ENCODE results near the gene MED14. TPM values are rescaled to one million over a fixed set of nuclear protein-coding genes. Genes with fewer than 3 reads are reported as not detected.

Gene MED14
- total RNA-seq, 1 experiment from 2014 or later, result 39.9 TPM

GRCh38 chrX:40663880-40664630 lies 71.3 kb downstream of the MED14 start:
- no peaks in the 10 kb centered on the region for H3K27me3 ChIP-seq (ENCODE audit: insufficient read depth, low read depth)
- intact Hi-C loops (cut with micrococcal nuclease; ENCODE audit: unreplicated experiment), result no loop called here
- no peak overlapping the region for H2AFZ ChIP-seq
- no peaks in the 10 kb centered on the region for H3K4me1 ChIP-seq (replicated peaks; ENCODE audit: insufficient read depth)
- TF ChIP-seq CTCF (conservative IDR thresholded peaks at IDR 0.05) (0 out of 2 replicates have a peak, but pooled peaks have one; percentile 24), EZH2 (IDR thresholded peaks at IDR 0.05; ENCODE audit: low read depth) (no peak)
- no peaks in the 10 kb centered on the region for H3K36me3 ChIP-seq (ENCODE audit: low read depth)
- H3K9me3 ChIP-seq (ENCODE audit: insufficient read depth, low read depth), result no peaks in the 10 kb centered on the region
- no peaks in the 10 kb centered on the region for H4K20me1 ChIP-seq (ENCODE audit: insufficient read depth)
- no peak overlapping the region for H3K27ac ChIP-seq
- H3K79me2 ChIP-seq (ENCODE audit: low read depth), result no peaks in the 10 kb centered on the region
- no peaks in the 10 kb centered on the region for H3K9me2 ChIP-seq (ENCODE audit: insufficient read depth)
- no peak overlapping the region for H3K4me3 ChIP-seq
- no TSS peak for BruUV-seq (replicated peaks)
- H3K4me2 ChIP-seq, result no peak overlapping the region
- POLR2A ChIA-PET (ENCODE audit: unreplicated experiment), result no interaction called here
- DNase-seq, result no peak
- CTCF ChIA-PET, result no interaction called here
- H3F3A ChIP-seq (ENCODE audit: insufficient read depth, low read depth), result no peaks in the 10 kb centered on the region

GRCh38 chrX:40663078-40663740 lies 72.1 kb downstream of the MED14 start:
- intact Hi-C loops (cut with micrococcal nuclease; ENCODE audit: unreplicated experiment), result no loop called here
- BruUV-seq (replicated peaks), result no TSS peak
- no peaks in the 10 kb centered on the region for H4K20me1 ChIP-seq (ENCODE audit: insufficient read depth)
- no peak overlapping the region for H2AFZ ChIP-seq
- no peaks in the 10 kb centered on the region for H3K9me2 ChIP-seq (ENCODE audit: insufficient read depth)
- no peaks in the 10 kb centered on the region for H3K79me2 ChIP-seq (ENCODE audit: low read depth)
- H3K4me1 ChIP-seq (replicated peaks; ENCODE audit: insufficient read depth), result no peaks in the 10 kb centered on the region
- TF ChIP-seq CTCF (conservative IDR thresholded peaks at IDR 0.05) (no peak), EZH2 (IDR thresholded peaks at IDR 0.05; ENCODE audit: low read depth) (no peak)
- DNase-seq, result no peak
- H3K4me2 ChIP-seq, result no peak overlapping the region
- H3K9me3 ChIP-seq (ENCODE audit: insufficient read depth, low read depth), result no peaks in the 10 kb centered on the region
- H3K4me3 ChIP-seq, result no peak overlapping the region
- no peaks in the 10 kb centered on the region for H3K27me3 ChIP-seq (ENCODE audit: insufficient read depth, low read depth)
- no peaks in the 10 kb centered on the region for H3K36me3 ChIP-seq (ENCODE audit: low read depth)
- ChIA-PET POLR2A (ENCODE audit: unreplicated experiment) (no interaction called here), CTCF (no interaction called here)
- H3F3A ChIP-seq (ENCODE audit: insufficient read depth, low read depth), result no peaks in the 10 kb centered on the region
- no peak overlapping the region for H3K27ac ChIP-seq

- H3K27me3 ChIP-seq (ENCODE audit: insufficient read depth, low read depth), result no peaks in the 10 kb centered on the region
- no peaks in the 10 kb centered on the region for H3K36me3 ChIP-seq (ENCODE audit: low read depth)
- ChIA-PET POLR2A (ENCODE audit: unreplicated experiment) (no interaction called here), CTCF (no interaction called here)
- H3K4me1 ChIP-seq (replicated peaks; ENCODE audit: insufficient read depth), result no peaks in the 10 kb centered on the region
- H3F3A ChIP-seq (ENCODE audit: insufficient read depth, low read depth), result no peaks in the 10 kb centered on the region
- H2AFZ ChIP-seq, result no peak overlapping the region
- DNase-seq, result no peak
- H3K4me3 ChIP-seq, result no peak overlapping the region
- no peaks in the 10 kb centered on the region for H3K9me2 ChIP-seq (ENCODE audit: insufficient read depth)
- no peaks in the 10 kb centered on the region for H4K20me1 ChIP-seq (ENCODE audit: insufficient read depth)
- H3K27ac ChIP-seq, result no peak overlapping the region
- no peaks in the 10 kb centered on the region for H3K79me2 ChIP-seq (ENCODE audit: low read depth)
- BruUV-seq (replicated peaks), result no TSS peak
- intact Hi-C loops (cut with micrococcal nuclease; ENCODE audit: unreplicated experiment), result no loop called here
- no peak overlapping the region for H3K4me2 ChIP-seq
- TF ChIP-seq CTCF (conservative IDR thresholded peaks at IDR 0.05), result no peak
- no peak for TF ChIP-seq EZH2 (IDR thresholded peaks at IDR 0.05; ENCODE audit: low read depth)
- H3K9me3 ChIP-seq (ENCODE audit: insufficient read depth, low read depth), result no peaks in the 10 kb centered on the region
Measured at GRCh38 chrX:40661489-40661888, 73.9 kb downstream of the MED14 start.
